ENCODE measurements around the gene STX16. TPM values are rescaled to one million over a fixed set of nuclear protein-coding genes. Genes with fewer than 3 reads are reported as not detected.

The STX16 gene
- total and polyA plus RNA-seq, 8 donors: 12.8 to 179 (median 52.2) TPM

- no peak for DNase-seq
- TF ChIP-seq POLR2A (IDR thresholded peaks at IDR 0.05) (no peak), EP300 (IDR thresholded peaks at IDR 0.05) (no peak), POLR2AphosphoS5 (IDR thresholded peaks at IDR 0.05) (no peak)
- TF ChIP-seq, protein P1, sequence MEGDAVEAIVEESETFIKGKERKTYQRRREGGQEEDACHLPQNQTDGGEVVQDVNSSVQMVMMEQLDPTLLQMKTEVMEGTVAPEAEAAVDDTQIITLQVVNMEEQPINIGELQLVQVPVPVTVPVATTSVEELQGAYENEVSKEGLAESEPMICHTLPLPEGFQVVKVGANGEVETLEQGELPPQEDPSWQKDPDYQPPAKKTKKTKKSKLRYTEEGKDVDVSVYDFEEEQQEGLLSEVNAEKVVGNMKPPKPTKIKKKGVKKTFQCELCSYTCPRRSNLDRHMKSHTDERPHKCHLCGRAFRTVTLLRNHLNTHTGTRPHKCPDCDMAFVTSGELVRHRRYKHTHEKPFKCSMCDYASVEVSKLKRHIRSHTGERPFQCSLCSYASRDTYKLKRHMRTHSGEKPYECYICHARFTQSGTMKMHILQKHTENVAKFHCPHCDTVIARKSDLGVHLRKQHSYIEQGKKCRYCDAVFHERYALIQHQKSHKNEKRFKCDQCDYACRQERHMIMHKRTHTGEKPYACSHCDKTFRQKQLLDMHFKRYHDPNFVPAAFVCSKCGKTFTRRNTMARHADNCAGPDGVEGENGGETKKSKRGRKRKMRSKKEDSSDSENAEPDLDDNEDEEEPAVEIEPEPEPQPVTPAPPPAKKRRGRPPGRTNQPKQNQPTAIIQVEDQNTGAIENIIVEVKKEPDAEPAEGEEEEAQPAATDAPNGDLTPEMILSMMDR (IDR thresholded peaks at IDR 0.05): no peak
- WGBS, 5 donors: 52 to 70% (median 64%) methylated on average over 3 of the region's 3 CpGs
- no peaks in the 10 kb centered on the region for H3K9me3 ChIP-seq
- H3K27ac ChIP-seq: peak overlapping the region in 3 of 5 donors; percentile 13 to 45 (median 28)
- H3K4me1 ChIP-seq: peaks cover 16 to 62% (median 42%) of the 10 kb centered on the region in 4 donors
- H3K4me3 ChIP-seq: no peak overlapping the region
- no peaks in the 10 kb centered on the region for H3K27me3 ChIP-seq
- H3K36me3 ChIP-seq: peaks cover 6 to 43% (median 38%) of the 10 kb centered on the region in 4 donors
- intact Hi-C loops (cut with DNase I; ENCODE audit: low total_unique reads): no loop called here
Measured at GRCh38 chr20:58659841-58660240, 8.8 kb downstream of the STX16 start.

GRCh38 chr20:58660855-58661597 is 9.9 kb downstream of the STX16 start:
- TF ChIP-seq, protein P1 (IDR thresholded peaks at IDR 0.05): no peak
- no peak for TF ChIP-seq POLR2A (IDR thresholded peaks at IDR 0.05)
- no peak for TF ChIP-seq EP300 (IDR thresholded peaks at IDR 0.05)
- no peak for TF ChIP-seq POLR2AphosphoS5 (IDR thresholded peaks at IDR 0.05)
- H3K4me1 ChIP-seq: peaks cover 8 to 50% (median 31%) of the 10 kb centered on the region in 4 donors
- H3K36me3 ChIP-seq: peaks cover 6 to 50% (median 38%) of the 10 kb centered on the region in 4 donors
- intact Hi-C loops (cut with DNase I; ENCODE audit: low total_unique reads): no loop called here
- H3K4me3 ChIP-seq: no peak overlapping the region
- WGBS, 5 donors: 69 to 77% (median 75%) methylated on average over 14 of the region's 14 CpGs
- no peak for DNase-seq
- H3K9me3 ChIP-seq: no peaks in the 10 kb centered on the region
- H3K27me3 ChIP-seq: no peaks in the 10 kb centered on the region
- peak overlapping the region in 1 of 5 donors; percentile 5 for H3K27ac ChIP-seq

GRCh38 chr20:58661598-58662473 is 10.8 kb downstream of the STX16 start:
- no peak for DNase-seq
- 68 to 82% (median 78%) methylated on average over 12 of the region's 12 CpGs for WGBS, 5 donors

DNA sequence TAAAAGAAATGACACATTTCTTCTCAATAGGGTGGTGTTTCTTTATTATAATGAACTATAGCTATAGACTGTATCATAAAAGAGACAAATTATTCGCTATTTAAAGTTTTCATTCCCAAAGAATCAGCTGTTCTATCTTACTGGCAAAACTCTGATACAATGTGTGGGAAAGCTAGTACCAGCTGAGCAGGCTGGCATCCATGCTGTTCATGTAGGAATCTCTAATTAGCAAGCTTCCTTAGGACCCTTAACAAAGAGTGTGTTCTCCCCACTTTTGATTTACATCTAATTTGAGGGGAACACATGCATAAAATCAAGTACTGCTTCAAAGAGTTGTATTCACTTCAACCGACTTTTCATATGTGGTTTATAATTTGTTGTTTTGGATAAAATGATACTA is 13.2 kb downstream of the STX16 start:
- H3K4me1 ChIP-seq: peaks cover 0 to 18% (median 5%) of the 10 kb centered on the region in 4 donors
- WGBS, 5 donors: 84 to 94% (median 90%) methylated on average over 2 of the region's 2 CpGs
- no peaks in the 10 kb centered on the region for H3K9me3 ChIP-seq
- H3K27me3 ChIP-seq: no peaks in the 10 kb centered on the region
- TF ChIP-seq POLR2A (IDR thresholded peaks at IDR 0.05) (no peak), POLR2AphosphoS5 (IDR thresholded peaks at IDR 0.05) (no peak), EP300 (IDR thresholded peaks at IDR 0.05) (no peak)
- TF ChIP-seq, protein P1 (IDR thresholded peaks at IDR 0.05): no peak
- H3K27ac ChIP-seq: no peak overlapping the region
- DNase-seq: no peak
- H3K4me3 ChIP-seq: no peak overlapping the region
- peaks cover 20 to 76% (median 58%) of the 10 kb centered on the region in 4 donors for H3K36me3 ChIP-seq
- intact Hi-C loops (cut with DNase I; ENCODE audit: low total_unique reads): no loop called here

More at GRCh38 chr20:58661598-58662473, 10.8 kb downstream of the STX16 start:
- intact Hi-C loops (cut with DNase I; ENCODE audit: low total_unique reads): no loop called here
- H3K27me3 ChIP-seq: no peaks in the 10 kb centered on the region
- H3K4me3 ChIP-seq: no peak overlapping the region
- no peaks in the 10 kb centered on the region for H3K9me3 ChIP-seq
- peaks cover 1 to 42% (median 23%) of the 10 kb centered on the region in 4 donors for H3K4me1 ChIP-seq
- TF ChIP-seq POLR2AphosphoS5 (IDR thresholded peaks at IDR 0.05) (no peak), POLR2A (IDR thresholded peaks at IDR 0.05) (no peak), EP300 (IDR thresholded peaks at IDR 0.05) (no peak)
- TF ChIP-seq, protein P1 (IDR thresholded peaks at IDR 0.05): no peak
- H3K36me3 ChIP-seq: peaks cover 6 to 54% (median 40%) of the 10 kb centered on the region in 4 donors
- H3K27ac ChIP-seq: peak overlapping the region in 1 of 5 donors; percentile 5

Measured in stomach (tissue), 9 donors.